A549 (cell line): Measurements from ENCODE around the gene GPR153.

ENCODE experiments used
- CTCF ChIP-seq: fragments of >200 bp; sonication (Bioruptor Twin); formaldehyde crosslinking; IDR thresholded peaks from 3 replicates; pipeline ENCODE4 v1.5.1; 2016
- MAX ChIP-seq: IDR thresholded peaks from 2 replicates; pipeline ENCODE4 v1.6.1; 2012
- POLR2A ChIP-seq: IDR thresholded peaks from 2 replicates; pipeline ENCODE4 v1.6.1; 2012; ENCODE audit warnings: mild to moderate bottlenecking, low read length
- POLR2AphosphoS2 ChIP-seq: conservative IDR thresholded peaks from 2 replicates; pipeline ENCODE4 v1.6.1; 2012; ENCODE audit warnings: low read length, improper control_type of control experiment, inconsistent platforms
- RAD21 ChIP-seq, 2 experiments: fragments of >200 bp in 1 of 2; sonication (Bioruptor Twin) in 1 of 2; formaldehyde crosslinking in 1 of 2; IDR thresholded peaks in 1 of 2; conservative IDR thresholded peaks in 1 of 2; 2 replicates in 1 of 2; 3 replicates in 1 of 2; pipeline ENCODE4 v1.6.1; 2012 to 2018; ENCODE audit warnings: inconsistent platforms in 1 of 2
- REST ChIP-seq: fragments of 200-600 bp; sonication (generic); IDR thresholded peaks from 2 replicates; pipeline ENCODE4 v1.6.1; 2016; ENCODE audit warnings: antibody characterized with exemption, mild to moderate bottlenecking, moderate library complexity
- RNF2 ChIP-seq: fragments of 200-600 bp; sonication (generic); IDR thresholded peaks from 2 replicates; pipeline ENCODE4 v1.6.1; 2016; ENCODE audit warnings: low read depth, mild to moderate bottlenecking, antibody characterized with exemption, moderate library complexity, borderline replicate concordance
- ZSCAN20 ChIP-seq: fragments of 250-450 bp; sonication (Bioruptor Pico); IDR thresholded peaks from 2 replicates; pipeline ENCODE4 v1.8.0; 2022; ENCODE audit warnings: mild to moderate bottlenecking, moderate library complexity

GRCh38 chr1:6310116-6310848, 49.4 kb upstream of the GPR153 start:
- TF ChIP-seq RAD21 (conservative IDR thresholded peaks at IDR 0.05 in 1 of 2, IDR thresholded peaks at IDR 0.05 in 1 of 2) (no peak), CTCF (no peak), MAX (no peak), ZSCAN20 (CRISPR knock-in tag) (no peak), POLR2AphosphoS2 (no peak), POLR2A (no peak), RNF2 (no peak), REST (no peak)
